GM12878 (cell line): ENCODE data around the gene ERCC2. TPM values are rescaled to one million over a fixed set of nuclear protein-coding genes. Genes with fewer than 3 reads are reported as not detected.

Experiments used
- ATAC-seq: fragments of 200-7000 bp; cut with Tn5 transposase; 3 replicates; pipeline ENCODE4 v1.9.1; 2020; ENCODE audit warnings: mild to moderate bottlenecking, moderate library complexity
- BruUV-seq: library from RNA; stranded (reverse); fragments of 400-500 nt; replicated peaks from 2 replicates; lab custom pipeline; 2021; lab: Mats Ljungman, UMichigan
- CTCF ChIA-PET: fragments of 300-600 bp; sonication (Branson Sonifier 250); formaldehyde crosslinking; extraction: SDS; loops from one replicate; lab custom pipeline; 2021; ENCODE audit warnings: inconsistent platforms; lab: Yijun Ruan, JAX
- POLR2A ChIA-PET: fragments of 350-600 bp; formaldehyde crosslinking; extraction: SDS; loops from one replicate; lab custom pipeline; 2021; ENCODE audit warnings: inconsistent platforms; lab: Charles Lee
- RAD21 ChIA-PET: fragments of 300-600 bp; sonication (Branson Sonifier 250); formaldehyde crosslinking; loops from one replicate; lab custom pipeline; 2023; ENCODE audit warnings: antibody characterized with exemption; ENCODE audit not compliant: unreplicated experiment; lab: Charles Lee
- SMC1A ChIA-PET: fragments of 300-600 bp; sonication (Branson Sonifier 250); formaldehyde crosslinking; loops from one replicate; lab custom pipeline; 2023; ENCODE audit not compliant: unreplicated experiment, uncharacterized antibody; lab: Charles Lee
- DNase-seq: peaks from one replicate; pipeline ENCODE4 v3.0.0-alpha.2; 2011; ENCODE audit warnings: low read depth, low spot score
- FAIRE-seq: peaks from 3 replicates; lab custom pipeline; 2011; peaks lifted over from hg19 to GRCh38; lab: Jason Lieb, UNC
- H2AFZ ChIP-seq: 2 replicates; pipeline ENCODE4 v1.6.0; 2011; ENCODE audit warnings: low read depth, low read length, control low read depth; ENCODE audit not compliant: control insufficient read depth
- H3K27ac ChIP-seq: 2 replicates; pipeline ENCODE4 v1.5.1; 2011; ENCODE audit warnings: control low read depth; ENCODE audit not compliant: control insufficient read depth, insufficient read depth
- H3K27me3 ChIP-seq, 2 experiments: replicated peaks in 1 of 2; 2 replicates each; pipeline versions ENCODE4 v1.6.0 to v1.6.1; 2011; ENCODE audit warnings: low read length in 1 of 2; ENCODE audit not compliant: control insufficient read depth in 2 of 2, insufficient read depth in 2 of 2
- H3K36me3 ChIP-seq, 2 experiments: 2 replicates each; pipeline ENCODE4 v1.5.1; 2011; ENCODE audit warnings: low read length in 1 of 2; ENCODE audit not compliant: control insufficient read depth in 2 of 2, insufficient read depth in 2 of 2
- H3K4me1 ChIP-seq: 2 replicates; pipeline ENCODE4 v1.6.1; 2011; ENCODE audit warnings: mild to moderate bottlenecking, low read length, moderate library complexity, mixed read lengths; ENCODE audit not compliant: control insufficient read depth, insufficient read depth
- H3K4me2 ChIP-seq: 2 replicates; pipeline ENCODE4 v1.6.0; 2011; ENCODE audit warnings: control low read depth; ENCODE audit not compliant: control insufficient read depth, insufficient read depth
- H3K4me3 ChIP-seq: fragments of 200-600 bp; sonication (generic); 2 replicates; pipeline ENCODE4 v1.5.1; 2016
- H3K79me2 ChIP-seq: 2 replicates; pipeline ENCODE4 v1.6.0; 2011; ENCODE audit warnings: low read length; ENCODE audit not compliant: control insufficient read depth, insufficient read depth
- H3K9ac ChIP-seq: 2 replicates; pipeline ENCODE4 v1.8.0; 2011; ENCODE audit warnings: low read length, control low read depth, mixed read lengths; ENCODE audit not compliant: control insufficient read depth, insufficient read depth
- H3K9me3 ChIP-seq: replicated peaks from 3 replicates; pipeline ENCODE4 v1.5.1; 2011; ENCODE audit warnings: mild to moderate bottlenecking, low read length; ENCODE audit not compliant: control insufficient read depth, insufficient read depth
- H4K20me1 ChIP-seq: 2 replicates; pipeline ENCODE4 v1.6.0; 2011; ENCODE audit not compliant: control insufficient read depth, insufficient read depth
- BCL11A ChIP-seq: IDR thresholded peaks from 2 replicates; pipeline ENCODE4 v1.6.1; 2011; ENCODE audit warnings: low read depth, low read length
- BMI1 ChIP-seq: fragments of 450-650 bp; IDR thresholded peaks from 2 replicates; pipeline ENCODE4 v1.6.1; 2016; ENCODE audit warnings: mild to moderate bottlenecking, moderate library complexity, borderline replicate concordance
- EGR1 ChIP-seq, 2 experiments: IDR thresholded peaks; 1 replicate in 1 of 2; 2 replicates in 1 of 2; pipeline ENCODE4 v1.6.1; 2011 to 2012; ENCODE audit warnings: low read depth in 2 of 2, low read length in 2 of 2, borderline replicate concordance in 1 of 2, mild to moderate bottlenecking in 1 of 2, moderate library complexity in 1 of 2
- ESRRA ChIP-seq: IDR thresholded peaks from 2 replicates; pipeline ENCODE4 v1.6.1; 2012; ENCODE audit warnings: mild to moderate bottlenecking, low read length, improper control_type of control experiment
- JUNB ChIP-seq: IDR thresholded peaks from 2 replicates; pipeline ENCODE4 v1.6.1; 2016; ENCODE audit warnings: antibody characterized with exemption, mild to moderate bottlenecking
- NFYA ChIP-seq: IDR thresholded peaks from 2 replicates; pipeline ENCODE4 v1.6.1; 2011; ENCODE audit warnings: low read depth, mild to moderate bottlenecking, low read length, improper control_type of control experiment, borderline replicate concordance
- NR2C1 ChIP-seq: fragments of 450-650 bp; IDR thresholded peaks from 2 replicates; pipeline ENCODE4 v1.6.1; 2017; ENCODE audit warnings: antibody characterized with exemption, mild to moderate bottlenecking, moderate library complexity
- PML ChIP-seq: IDR thresholded peaks from 2 replicates; pipeline ENCODE4 v1.6.1; 2012; ENCODE audit warnings: low read length, inconsistent platforms
- SUZ12 ChIP-seq: fragments of 200-600 bp; sonication (generic); IDR thresholded peaks from one replicate; pipeline ENCODE4 v1.6.1; 2018; ENCODE audit warnings: antibody characterized with exemption, mild to moderate bottlenecking; ENCODE audit not compliant: unreplicated experiment
- ZBTB40 ChIP-seq: fragments of 450-650 bp; IDR thresholded peaks from 2 replicates; pipeline ENCODE4 v1.6.1; 2016; ENCODE audit warnings: mild to moderate bottlenecking, moderate library complexity, borderline replicate concordance
- ZSCAN29 ChIP-seq: fragments of 450-650 bp; IDR thresholded peaks from 2 replicates; pipeline ENCODE4 v1.6.1; 2017; ENCODE audit warnings: mild to moderate bottlenecking, moderate library complexity
- WGBS: methylation state at CpG from one replicate; pipeline ENCODE4 v1.1.6; 2016; ENCODE audit warnings: low lambda C conversion rate; ENCODE audit not compliant: insufficient replicate concordance, insufficient coverage; ENCODE audit errors: missing lambda C conversion rate; 5-methylcytosine and 5-hydroxymethylcytosine counted together
- in situ Hi-C: fragments of 300-500 bp; cut with MboI; formaldehyde crosslinking; loops from 9 replicates; pipeline ENCODE4 v1.14.3; 2018; ENCODE audit warnings: mixed read lengths
- intact Hi-C: fragments of 100-400 bp; cut with micrococcal nuclease; formaldehyde crosslinking; loops from one replicate; pipeline ENCODE4 v1.14.2; 2022; ENCODE audit not compliant: unreplicated experiment
- polyA plus RNA-seq, 11 experiments: library from polyadenylated mRNA; depleted of rRNA in 4 of 11; unstranded in 6 of 11; stranded (reverse) in 5 of 11; fragments of >200 nt; fragmentation: Nextera tagmentation in 4 of 11; fragmentation: Illumina TruSeq in 1 of 11; extraction: Ambion mirVana in 4 of 11; extraction: Trizol in 1 of 11; gene quantifications; 1 replicate in 1 of 11; 2 replicates in 10 of 11; pipeline versions ENCODE4 v1.2.1 to v1.2.3, GENCODE V29; 2011 to 2016; ENCODE audit warnings: inconsistent platforms in 2 of 11, missing spikeins in 2 of 11, low read depth in 1 of 11
- total RNA-seq, 4 experiments: library from RNA; depleted of rRNA in 3 of 4; stranded (reverse); fragments of >200 nt in 3 of 4; fragmentation: Illumina TruSeq in 1 of 4; extraction: Trizol in 1 of 4; gene quantifications; 2 replicates each; pipeline versions ENCODE4 v1.2.1 to v1.2.3, GENCODE V29; 2013 to 2021

Gene ERCC2
- total and polyA plus RNA-seq, 10 of the 15 experiments (the other 5 are each of a cell fraction or from before 2014, with no cell fraction given): 1.3 to 40.1 (median 15.6) TPM

GRCh38 chr19:45303269-45304060, 66.9 kb downstream of the ERCC2 start (continued):
- TF ChIP-seq ZSCAN29 (no peak), SUZ12 (no peak), JUNB (no peak), NR2C1 (no peak), BCL11A (no peak)

GRCh38 chr19:45302416-45302815, 68.0 kb downstream of the ERCC2 start:
- H3K9me3 ChIP-seq: no peaks in the 10 kb centered on the region; the same call in 2 of the 3 replicates
- no peak overlapping the region for H3K27ac ChIP-seq
- H3K9ac ChIP-seq: no peak overlapping the region
- H3K79me2 ChIP-seq: no peaks in the 10 kb centered on the region
- H4K20me1 ChIP-seq: no peaks in the 10 kb centered on the region
- DNase-seq (no peak), ATAC-seq (no peak), FAIRE-seq (no peak)
- no peak overlapping the region for H3K4me2 ChIP-seq
- no peaks in the 10 kb centered on the region for H3K4me1 ChIP-seq
- ChIA-PET CTCF (no interaction called here), POLR2A (no interaction called here), SMC1A (no interaction called here), RAD21 (no interaction called here)
- BruUV-seq: no TSS peak
- intact Hi-C loops: no loop called here
- H3K27me3 ChIP-seq: no peaks in the 10 kb centered on the region
- H2AFZ ChIP-seq: no peak overlapping the region
- in situ Hi-C loops: no loop called here
- H3K36me3 ChIP-seq: no peaks in the 10 kb centered on the region; a peak in 1 of 4 replicates
- no peak overlapping the region for H3K4me3 ChIP-seq
- WGBS: 92% methylated on average over 26 of the region's 27 CpGs
- TF ChIP-seq BMI1: no peak
- no peak for TF ChIP-seq EGR1 (IDR thresholded peaks at IDR 0.05; ENCODE audit: borderline replicate concordance in 1 of 2, low read depth in 2 of 2, low read length in 2 of 2)
- TF ChIP-seq ZBTB40: no peak
- TF ChIP-seq NFYA: no peak
- no peak for TF ChIP-seq ESRRA
- TF ChIP-seq PML: no peak
